ENCODE results near the gene PTPRJ. TPM values are rescaled to one million over a fixed set of nuclear protein-coding genes. Genes with fewer than 3 reads are reported as not detected.

PTPRJ gene
- polyA plus RNA-seq, 3 donors = 2.8 to 3.7 (median 3.4) TPM

- H3K27ac ChIP-seq (ENCODE audit: low read depth, low read length) = no peak overlapping the region
- WGBS, 3 donors = 63 to 91% (median 83%) methylated on average over 2 of the region's 2 CpGs
Measured at GRCh38 chr11:48207881-48208280, 227.5 kb downstream of the PTPRJ start.

DNA sequence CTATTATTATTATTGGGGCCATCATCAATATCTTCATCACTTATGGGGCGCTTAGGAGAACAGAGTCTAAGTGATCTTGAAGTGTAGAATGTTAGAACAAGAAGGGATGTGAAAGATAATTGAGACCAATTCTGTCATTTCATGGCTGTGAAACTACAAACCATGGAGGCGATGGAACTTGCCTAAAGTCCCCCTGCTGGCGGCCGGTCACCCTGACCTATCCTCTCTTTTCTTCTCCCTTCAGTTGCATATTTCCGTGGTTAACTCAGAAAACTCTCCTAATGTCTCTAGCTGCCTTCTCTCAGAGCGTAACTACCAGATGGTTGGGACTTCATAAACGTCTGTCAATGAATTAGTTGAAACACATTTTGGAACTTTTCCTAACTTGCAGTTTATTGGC lies 229.7 kb downstream of the PTPRJ start:
- no peak overlapping the region for H3K27ac ChIP-seq (ENCODE audit: low read depth, low read length)
- WGBS, 3 donors = 19 to 35% (median 26%) methylated on average over 7 of the region's 7 CpGs

GRCh38 chr11:48216510-48216909 lies 236.2 kb downstream of the PTPRJ start, which contains the start of gene OR4B1:
Gene OR4B1 (plus strand): TSS chr11:48216810. CDS start chr11:48216810, 0 bp downstream.
- 58 to 68% (median 67%) methylated on average over 2 of the region's 2 CpGs for WGBS, 3 donors
- no peak within 1 kb of the TSS for H3K27ac ChIP-seq (ENCODE audit: low read depth, low read length)

Other genes with a start within 250 kb of the PTPRJ start
- 10 to 100 TPM; 20.8 to 44.2 (median 35.8) TPM for gene FNBP4, start 213.2 kb upstream of the PTPRJ start, polyA plus RNA-seq
- gene NUP160, start 132.2 kb upstream of the PTPRJ start, polyA plus RNA-seq = 10 to 100 TPM; 10.0 to 15.3 (median 13.3) TPM
- not detected for gene OR4B1, start 236.3 kb downstream of the PTPRJ start, polyA plus RNA-seq

Measured in adipose tissue (tissue), 3 donors.